Cortex of kidney (tissue), 1 donor: ENCODE measurements around the gene LRTM2.

ENCODE experiments used
- DNase-seq: peaks from one replicate; lab custom pipeline; 2025; lab: John Stamatoyannopoulos, UW

LRTM2 gene

GRCh38 chr12:1884651-1885050 lies 64.3 kb downstream of the LRTM2 start:
- DNase-seq = no peak

- DNase-seq = no peak
These were observed 64.8 kb downstream of the LRTM2 start for GRCh38 chr12:1885082-1885596.

GRCh38 chr12:1885599-1886245 lies 65.4 kb downstream of the LRTM2 start:
- DNase-seq = no peak
